ENCODE measurements around the gene CFL1. TPM values are rescaled to one million over a fixed set of nuclear protein-coding genes. Genes with fewer than 3 reads are reported as not detected.

Gene CFL1
- total and polyA plus RNA-seq, 2 experiments from 2014 or later: 1,393 to 2,124 TPM

- TF ChIP-seq ZNF462 (CRISPR knock-in tag; IDR thresholded peaks at IDR 0.05) (no peak), EZH2phosphoT487 (IDR thresholded peaks at IDR 0.05; ENCODE audit: unreplicated experiment) (no peak), POLR2AphosphoS5 (IDR thresholded peaks at IDR 0.05; ENCODE audit: low read depth) (peak; percentile 59; the same call in 1 of the 2 replicates), ZNF331 (CRISPR knock-in tag; IDR thresholded peaks at IDR 0.05; ENCODE audit: low read depth) (no peak), NANOG (IDR thresholded peaks at IDR 0.05; ENCODE audit: borderline replicate concordance) (no peak), JUNB (IDR thresholded peaks at IDR 0.05; ENCODE audit: unreplicated experiment) (no peak), CTCF (conservative IDR thresholded peaks at IDR 0.05; ENCODE audit: low read depth in 2 of 2) (peak; percentile 82 to 86), ZNF114 (CRISPR knock-in tag; IDR thresholded peaks at IDR 0.05) (no peak), EZH2 (IDR thresholded peaks at IDR 0.05; ENCODE audit: low read depth, unreplicated experiment) (no peak), STAT1 (IDR thresholded peaks at IDR 0.05; ENCODE audit: unreplicated experiment) (no peak)
Measured at GRCh38 chr11:65860278-65861164, 2.5 kb upstream of the CFL1 start, which contains the start of gene MUS81 (continued).

Measured in GM23338 (cell line).